Cardiac muscle cell (in vitro differentiated cells and primary cell): ENCODE data around the gene REXO2. TPM values are rescaled to one million over a fixed set of nuclear protein-coding genes. Genes with fewer than 3 reads are reported as not detected.

Experiments used
- DNase-seq, 2 donors: peaks; one replicate each; pipeline versions ENCODE4 v3.0.0 to v3.0.0-alpha.2; 2010 to 2017; ENCODE audit warnings: low read depth in 1 of 2, low spot score in 1 of 2
- H3K27ac ChIP-seq: fragments of 200-600 bp; sonication (generic); 2 replicates; pipeline ENCODE4 v1.5.1; 2016
- H3K27me3 ChIP-seq: fragments of 200-600 bp; sonication (generic); 2 replicates; pipeline ENCODE4 v1.6.0; 2016; ENCODE audit warnings: control low read depth
- H3K36me3 ChIP-seq: fragments of 200-600 bp; sonication (generic); 2 replicates; pipeline ENCODE4 v1.5.1; 2016; ENCODE audit warnings: control low read depth
- H3K4me1 ChIP-seq: fragments of 200-600 bp; sonication (generic); 2 replicates; pipeline ENCODE4 v1.8.1; 2017; ENCODE audit warnings: low read depth, mild to moderate bottlenecking, mixed run types
- H3K4me3 ChIP-seq: fragments of 200-600 bp; sonication (generic); 2 replicates; pipeline ENCODE4 v1.5.1; 2016; ENCODE audit warnings: mild to moderate bottlenecking
- H3K9me3 ChIP-seq: fragments of 200-600 bp; sonication (generic); 2 replicates; pipeline ENCODE4 v1.5.1; 2017; ENCODE audit warnings: low read depth, mild to moderate bottlenecking, control low read depth
- polyA plus RNA-seq: library from polyadenylated mRNA; unstranded; fragments of >200 nt; fragmentation: Nextera tagmentation; extraction: Ambion mirVana; gene quantifications from 2 replicates; pipeline ENCODE4 v1.2.1, GENCODE V29; 2016
- total RNA-seq: library from RNA; depleted of rRNA; stranded (reverse); fragments of >200 nt; gene quantifications from 2 replicates; pipeline ENCODE4 v1.2.3, GENCODE V29; 2016
- TF ChIP-seq, protein P1 (sequence below): IDR thresholded peaks from 2 replicates; pipeline ENCODE4 v1.5.1; 2012; ENCODE audit warnings: low read depth, mild to moderate bottlenecking, low read length

REXO2 gene
- total and polyA plus RNA-seq, 2 experiments from 2014 or later, result 62.8 to 92.9 TPM

DNA sequence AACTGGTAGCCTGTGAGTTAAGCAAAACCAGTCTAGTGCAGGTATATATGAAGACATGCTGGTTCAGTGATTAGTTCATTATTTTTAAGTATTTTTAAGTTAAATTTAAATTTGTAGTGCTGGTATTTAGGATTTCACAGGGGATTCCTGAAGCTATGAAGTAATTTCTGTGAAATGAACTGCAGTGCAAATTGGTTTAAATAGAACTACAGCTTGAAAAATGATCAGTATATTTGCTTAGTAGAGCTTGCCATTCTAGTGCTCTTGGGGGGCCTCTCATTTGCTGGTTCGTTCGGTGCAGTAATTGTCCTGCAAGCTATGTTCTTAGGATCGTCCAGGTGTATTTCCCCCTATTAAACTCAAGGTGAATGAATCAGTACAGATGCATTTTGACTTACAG, 13.1 kb downstream of the REXO2 start:
- Histone ChIP-seq H3K9me3 (no peaks in the 10 kb centered on the region), H3K27me3 (no peaks in the 10 kb centered on the region), H3K4me1 (peaks cover 4% of the 10 kb centered on the region), H3K36me3 (peaks cover 18% of the 10 kb centered on the region), H3K4me3 (no peak overlapping the region), H3K27ac (no peak overlapping the region)
- TF ChIP-seq, protein P1, sequence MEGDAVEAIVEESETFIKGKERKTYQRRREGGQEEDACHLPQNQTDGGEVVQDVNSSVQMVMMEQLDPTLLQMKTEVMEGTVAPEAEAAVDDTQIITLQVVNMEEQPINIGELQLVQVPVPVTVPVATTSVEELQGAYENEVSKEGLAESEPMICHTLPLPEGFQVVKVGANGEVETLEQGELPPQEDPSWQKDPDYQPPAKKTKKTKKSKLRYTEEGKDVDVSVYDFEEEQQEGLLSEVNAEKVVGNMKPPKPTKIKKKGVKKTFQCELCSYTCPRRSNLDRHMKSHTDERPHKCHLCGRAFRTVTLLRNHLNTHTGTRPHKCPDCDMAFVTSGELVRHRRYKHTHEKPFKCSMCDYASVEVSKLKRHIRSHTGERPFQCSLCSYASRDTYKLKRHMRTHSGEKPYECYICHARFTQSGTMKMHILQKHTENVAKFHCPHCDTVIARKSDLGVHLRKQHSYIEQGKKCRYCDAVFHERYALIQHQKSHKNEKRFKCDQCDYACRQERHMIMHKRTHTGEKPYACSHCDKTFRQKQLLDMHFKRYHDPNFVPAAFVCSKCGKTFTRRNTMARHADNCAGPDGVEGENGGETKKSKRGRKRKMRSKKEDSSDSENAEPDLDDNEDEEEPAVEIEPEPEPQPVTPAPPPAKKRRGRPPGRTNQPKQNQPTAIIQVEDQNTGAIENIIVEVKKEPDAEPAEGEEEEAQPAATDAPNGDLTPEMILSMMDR, result no peak
- no peak for DNase-seq

DNA sequence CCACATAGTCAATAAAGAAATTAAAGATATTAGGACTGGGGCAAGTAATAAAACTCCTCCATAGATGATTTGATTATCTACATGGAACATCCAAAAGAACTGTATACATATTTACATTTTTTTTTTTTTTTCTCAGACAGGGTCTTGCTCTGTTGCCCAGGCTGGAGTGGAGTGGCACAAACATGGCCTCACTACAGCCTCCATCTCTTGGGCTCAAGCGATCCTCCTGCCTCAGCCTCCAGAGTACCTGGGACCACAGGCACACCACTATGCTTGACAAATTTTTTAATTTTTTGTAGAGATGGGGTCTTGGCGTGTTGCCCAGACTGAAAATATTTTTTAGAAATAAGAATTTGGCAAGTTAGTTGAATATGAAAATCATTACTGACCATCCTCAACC, 24.7 kb downstream of the REXO2 start:
- DNase-seq, result no peak
- no peaks in the 10 kb centered on the region for H3K9me3 ChIP-seq
- TF ChIP-seq, protein P1, result no peak
- no peaks in the 10 kb centered on the region for H3K4me1 ChIP-seq
- no peaks in the 10 kb centered on the region for H3K36me3 ChIP-seq
- no peaks in the 10 kb centered on the region for H3K27me3 ChIP-seq
- no peak overlapping the region for H3K4me3 ChIP-seq
- H3K27ac ChIP-seq, result no peak overlapping the region

GRCh38 chr11:114466742-114467141, 27.5 kb downstream of the REXO2 start:
- no peaks in the 10 kb centered on the region for H3K36me3 ChIP-seq
- peak in 1 of 2 donors; percentile 3 for DNase-seq
- H3K27ac ChIP-seq, result no peak overlapping the region
- TF ChIP-seq, protein P1, result no peak
- no peak overlapping the region for H3K4me3 ChIP-seq
- H3K4me1 ChIP-seq, result no peaks in the 10 kb centered on the region
- H3K27me3 ChIP-seq, result no peaks in the 10 kb centered on the region
- H3K9me3 ChIP-seq, result no peaks in the 10 kb centered on the region

GRCh38 chr11:114472661-114473060, 33.4 kb downstream of the REXO2 start:
- Histone ChIP-seq H3K36me3 (no peaks in the 10 kb centered on the region), H3K4me3 (no peak overlapping the region), H3K27me3 (no peaks in the 10 kb centered on the region), H3K27ac (no peak overlapping the region), H3K4me1 (no peaks in the 10 kb centered on the region), H3K9me3 (no peaks in the 10 kb centered on the region)
- TF ChIP-seq, protein P1, result no peak
- DNase-seq, result no peak

DNA sequence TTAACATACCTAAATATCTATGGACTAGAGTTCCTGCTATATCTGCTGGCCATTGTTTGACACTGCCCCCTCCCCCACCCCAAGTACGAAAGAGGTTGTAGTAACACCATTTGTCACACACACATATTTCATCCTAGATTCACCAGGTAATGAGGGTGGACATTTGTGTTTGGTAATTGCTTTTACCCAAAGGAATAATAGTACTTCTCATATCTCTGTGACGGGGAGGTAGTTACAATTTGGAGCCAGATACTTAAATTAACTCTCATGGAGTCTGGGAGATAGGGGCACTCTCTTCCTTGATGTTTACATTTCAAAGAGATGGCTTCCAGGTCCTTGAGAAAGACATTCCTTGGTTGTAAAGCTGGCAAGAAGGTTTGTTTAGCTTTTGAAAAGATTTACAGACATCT, 38.7 kb downstream of the REXO2 start:
- Histone ChIP-seq H3K9me3 (no peaks in the 10 kb centered on the region), H3K27ac (no peak overlapping the region), H3K36me3 (no peaks in the 10 kb centered on the region), H3K27me3 (no peaks in the 10 kb centered on the region), H3K4me1 (no peaks in the 10 kb centered on the region), H3K4me3 (no peak overlapping the region)
- DNase-seq, result no peak
- TF ChIP-seq, protein P1, result no peak

DNA sequence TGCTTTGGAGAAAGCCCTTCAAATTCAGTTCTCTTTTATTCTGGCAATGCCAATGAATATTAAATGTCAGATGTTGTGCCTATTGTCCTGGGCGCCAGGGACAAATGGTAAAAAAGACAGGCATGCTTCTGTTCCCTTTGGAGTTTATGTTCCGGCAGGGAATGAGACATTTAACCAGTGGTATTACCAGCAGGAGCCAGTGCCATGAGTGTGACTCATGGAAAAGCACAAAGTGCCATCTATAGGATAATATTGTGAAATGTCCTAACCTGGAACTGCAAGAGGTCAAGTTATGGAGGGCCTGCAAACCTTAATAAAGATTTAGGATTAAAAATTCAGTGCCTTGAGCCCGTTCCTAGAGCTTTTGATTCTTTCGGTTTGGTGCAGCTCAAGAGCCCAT, 39.5 kb downstream of the REXO2 start:
- peak in 1 of 2 donors; percentile 26 for DNase-seq
- Histone ChIP-seq H3K4me1 (no peaks in the 10 kb centered on the region), H3K27ac (no peak overlapping the region)

More for the DNA sequence above, 39.5 kb downstream of the REXO2 start:
- H3K36me3 ChIP-seq, result no peaks in the 10 kb centered on the region
- H3K4me3 ChIP-seq, result no peak overlapping the region
- TF ChIP-seq, protein P1, result no peak
- no peaks in the 10 kb centered on the region for H3K27me3 ChIP-seq
- no peaks in the 10 kb centered on the region for H3K9me3 ChIP-seq
